ENCODE measurements around the gene FAH. TPM values are rescaled to one million over a fixed set of nuclear protein-coding genes. Genes with fewer than 3 reads are reported as not detected.

Gene FAH
- total RNA-seq, 1 donor from 2014 or later: 21.9 TPM

DNA sequence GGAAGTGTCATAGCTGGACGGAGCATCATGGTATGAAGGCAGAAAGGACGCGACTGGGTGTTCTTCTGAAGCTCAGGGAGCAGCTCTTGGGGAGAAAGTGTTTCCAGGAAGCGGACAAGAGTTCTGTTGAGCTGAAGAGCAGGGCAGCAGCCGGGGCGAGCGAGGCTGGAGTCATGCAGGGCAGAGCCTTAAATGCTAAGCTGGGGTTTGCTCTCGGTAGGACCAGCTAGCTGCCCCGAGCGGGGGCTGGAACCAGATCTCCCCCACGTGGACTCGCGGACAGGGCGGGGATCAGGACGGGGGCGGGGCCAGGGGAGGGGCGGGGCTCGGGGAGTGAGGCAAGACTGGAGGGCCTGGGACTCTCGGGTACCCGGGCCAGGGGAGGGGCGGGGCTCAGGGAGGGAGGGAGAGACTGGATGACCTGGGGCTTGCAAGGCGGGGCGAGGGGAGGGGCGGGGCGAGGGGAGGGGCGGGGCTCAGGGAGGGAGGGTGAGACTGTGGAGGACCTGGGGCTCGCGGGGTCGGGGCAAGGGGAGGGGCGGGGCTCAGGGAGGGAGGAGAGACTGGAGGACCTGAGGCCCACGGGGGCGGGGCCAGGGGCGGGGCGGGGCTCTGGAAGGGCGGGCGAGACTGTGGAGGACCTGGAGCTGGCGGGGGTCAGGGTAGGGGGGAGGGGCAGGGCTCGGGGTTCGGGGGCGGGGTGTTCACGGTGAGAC, 461 bp upstream of the FAH start:
- H3K79me2 ChIP-seq (ENCODE audit: insufficient read depth, low read length): peaks cover 4% of the 10 kb centered on the region
- DNase-seq (ENCODE audit: low read depth) (peak; percentile 82), FAIRE-seq (no peak)
- Mint-ChIP-seq H3K36me3 (ENCODE audit: low read depth, unreplicated experiment) (peaks cover 9% of the 10 kb centered on the region), H3K27me3 (ENCODE audit: low read depth, unreplicated experiment) (peaks cover 2% of the 10 kb centered on the region), H3K9me3 (ENCODE audit: unreplicated experiment) (no peaks in the 10 kb centered on the region), H3K4me3 (ENCODE audit: unreplicated experiment) (peak overlapping the region; percentile 81), H3K4me1 (ENCODE audit: low read depth, unreplicated experiment) (peaks cover 25% of the 10 kb centered on the region), H3K27ac (ENCODE audit: unreplicated experiment) (peak overlapping the region; percentile 69)
- H3K4me1 ChIP-seq (ENCODE audit: insufficient read depth, low read length): peaks cover 11% of the 10 kb centered on the region
- TF ChIP-seq EZH2 (IDR thresholded peaks at IDR 0.05; ENCODE audit: insufficient read depth, low read length) (no peak), CTCF (IDR thresholded peaks at IDR 0.05; ENCODE audit: insufficient read depth, low read depth, low read length) (no peak)
- no peaks in the 10 kb centered on the region for H4K20me1 ChIP-seq (ENCODE audit: insufficient read depth, low read length)
- H3K4me2 ChIP-seq (ENCODE audit: low read length): peak overlapping the region; percentile 90
- H3K9me3 ChIP-seq (ENCODE audit: insufficient read depth, low read depth, low read length): no peaks in the 10 kb centered on the region
- peak overlapping the region; percentile 59 for H3K4me3 ChIP-seq (ENCODE audit: insufficient read depth, low read depth, low read length)
- no peaks in the 10 kb centered on the region for H3K27me3 ChIP-seq (ENCODE audit: insufficient read depth, low read length)
- H3K27ac ChIP-seq (ENCODE audit: low read depth, low read length): no peak overlapping the region
- peak overlapping the region; percentile 93 for H2AFZ ChIP-seq (ENCODE audit: low read depth, low read length)
- no peak overlapping the region for H3K9ac ChIP-seq (ENCODE audit: low read length)
- no peaks in the 10 kb centered on the region for H3K36me3 ChIP-seq (ENCODE audit: insufficient read depth, low read length)

DNA sequence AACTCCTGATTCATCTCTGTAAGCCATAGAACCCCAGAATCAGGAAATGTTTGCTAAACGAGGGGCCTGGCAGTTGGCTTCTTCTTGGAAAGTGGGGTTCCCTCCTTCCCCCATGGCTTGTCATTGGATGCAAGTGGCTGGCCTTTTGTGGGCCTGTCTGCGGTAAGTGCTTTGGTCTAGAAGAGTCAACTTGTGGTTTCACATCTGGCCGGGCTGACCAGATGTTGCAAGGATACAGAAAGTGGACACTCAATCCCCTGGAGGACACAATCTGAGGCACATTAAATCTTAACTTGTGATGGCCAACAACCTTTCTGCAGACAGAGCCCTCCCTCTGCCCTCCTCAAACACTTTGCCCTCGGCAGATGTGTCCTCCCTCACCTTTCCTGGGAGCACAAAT, 1.1 kb downstream of the FAH start:
- Histone ChIP-seq H3K36me3 (ENCODE audit: insufficient read depth, low read length) (no peaks in the 10 kb centered on the region), H3K9me3 (ENCODE audit: insufficient read depth, low read depth, low read length) (no peaks in the 10 kb centered on the region), H3K27me3 (ENCODE audit: insufficient read depth, low read length) (no peaks in the 10 kb centered on the region), H2AFZ (ENCODE audit: low read depth, low read length) (no peak overlapping the region), H3K27ac (ENCODE audit: low read depth, low read length) (no peak overlapping the region), H3K4me2 (ENCODE audit: low read length) (peak overlapping the region; percentile 90), H3K79me2 (ENCODE audit: insufficient read depth, low read length) (peaks cover 4% of the 10 kb centered on the region), H3K4me1 (ENCODE audit: insufficient read depth, low read length) (peaks cover 11% of the 10 kb centered on the region), H3K4me3 (ENCODE audit: insufficient read depth, low read depth, low read length) (peak overlapping the region; percentile 83), H3K9ac (ENCODE audit: low read length) (peak overlapping the region; percentile 84), H4K20me1 (ENCODE audit: insufficient read depth, low read length) (no peaks in the 10 kb centered on the region)
- Mint-ChIP-seq H3K4me3 (ENCODE audit: unreplicated experiment) (peak overlapping the region; percentile 94), H3K9me3 (ENCODE audit: unreplicated experiment) (no peaks in the 10 kb centered on the region), H3K27ac (ENCODE audit: unreplicated experiment) (no peak overlapping the region), H3K36me3 (ENCODE audit: low read depth, unreplicated experiment) (peaks cover 15% of the 10 kb centered on the region), H3K4me1 (ENCODE audit: low read depth, unreplicated experiment) (peaks cover 25% of the 10 kb centered on the region), H3K27me3 (ENCODE audit: low read depth, unreplicated experiment) (peaks cover 2% of the 10 kb centered on the region)
- no peak for FAIRE-seq
- TF ChIP-seq CTCF (IDR thresholded peaks at IDR 0.05; ENCODE audit: insufficient read depth, low read depth, low read length) (no peak), EZH2 (IDR thresholded peaks at IDR 0.05; ENCODE audit: insufficient read depth, low read length) (no peak)
- DNase-seq (ENCODE audit: low read depth): no peak

- no peak for FAIRE-seq
- Mint-ChIP-seq H3K27me3 (ENCODE audit: low read depth, unreplicated experiment) (peaks cover 2% of the 10 kb centered on the region), H3K4me1 (ENCODE audit: low read depth, unreplicated experiment) (peaks cover 25% of the 10 kb centered on the region), H3K4me3 (ENCODE audit: unreplicated experiment) (peak overlapping the region; percentile 94), H3K36me3 (ENCODE audit: low read depth, unreplicated experiment) (peaks cover 15% of the 10 kb centered on the region), H3K9me3 (ENCODE audit: unreplicated experiment) (no peaks in the 10 kb centered on the region), H3K27ac (ENCODE audit: unreplicated experiment) (no peak overlapping the region)
- DNase-seq (ENCODE audit: low read depth): no peak
- H3K27me3 ChIP-seq (ENCODE audit: insufficient read depth, low read length): no peaks in the 10 kb centered on the region
- TF ChIP-seq CTCF (IDR thresholded peaks at IDR 0.05; ENCODE audit: insufficient read depth, low read depth, low read length): no peak
- H3K27ac ChIP-seq (ENCODE audit: low read depth, low read length): no peak overlapping the region
- H3K4me1 ChIP-seq (ENCODE audit: insufficient read depth, low read length): peaks cover 11% of the 10 kb centered on the region
- H2AFZ ChIP-seq (ENCODE audit: low read depth, low read length): no peak overlapping the region
- peak overlapping the region; percentile 90 for H3K4me2 ChIP-seq (ENCODE audit: low read length)
- H3K9ac ChIP-seq (ENCODE audit: low read length): no peak overlapping the region
- no peaks in the 10 kb centered on the region for H4K20me1 ChIP-seq (ENCODE audit: insufficient read depth, low read length)
- H3K79me2 ChIP-seq (ENCODE audit: insufficient read depth, low read length): peaks cover 4% of the 10 kb centered on the region
- no peak overlapping the region for H3K4me3 ChIP-seq (ENCODE audit: insufficient read depth, low read depth, low read length)
- H3K9me3 ChIP-seq (ENCODE audit: insufficient read depth, low read depth, low read length): no peaks in the 10 kb centered on the region
- H3K36me3 ChIP-seq (ENCODE audit: insufficient read depth, low read length): no peaks in the 10 kb centered on the region
These were observed 1.5 kb downstream of the FAH start for GRCh38 chr15:80154336-80154735.

Data from astrocyte (in vitro differentiated cells and primary cell).